HCT116 (cell line): ENCODE results near the gene ANKRD2.

Experiments
- CEBPB ChIP-seq: IDR thresholded peaks from 2 replicates; pipeline ENCODE4 v1.6.1; 2012; ENCODE audit warnings: low read depth
- EZH2 ChIP-seq: fragments of 200-600 bp; sonication (generic); IDR thresholded peaks from 2 replicates; pipeline ENCODE4 v1.6.1; 2017; ENCODE audit warnings: antibody characterized with exemption, mixed run types
- EZH2phosphoT487 ChIP-seq: fragments of 200-600 bp; IDR thresholded peaks from 2 replicates; pipeline ENCODE4 v1.6.1; 2018; ENCODE audit warnings: antibody characterized with exemption, borderline replicate concordance
- POLR2A ChIP-seq: IDR thresholded peaks from 2 replicates; pipeline ENCODE4 v1.7.0; 2011; ENCODE audit warnings: borderline replicate concordance; ENCODE audit not compliant: insufficient read depth, insufficient read length; ENCODE audit errors: extremely low read depth
- POLR2AphosphoS5 ChIP-seq: IDR thresholded peaks from 2 replicates; pipeline ENCODE4 v1.6.1; 2011; ENCODE audit warnings: mild to moderate bottlenecking, low read depth, low read length, moderate library complexity
- RAD21 ChIP-seq: IDR thresholded peaks from 2 replicates; pipeline ENCODE4 v1.6.1; 2012; ENCODE audit warnings: low read depth, mild to moderate bottlenecking
- SIN3A ChIP-seq: IDR thresholded peaks from 2 replicates; pipeline ENCODE4 v1.6.1; 2012; ENCODE audit warnings: low read depth
- SP1 ChIP-seq: IDR thresholded peaks from 2 replicates; pipeline ENCODE4 v1.6.1; 2012; ENCODE audit warnings: low read depth
- YY1 ChIP-seq: IDR thresholded peaks from 2 replicates; pipeline ENCODE4 v1.6.1; 2011; ENCODE audit warnings: low read length, low read depth, moderate library complexity, mild to moderate bottlenecking; ENCODE audit not compliant: insufficient replicate concordance; ENCODE audit errors: extremely low read depth
- ZFX ChIP-seq: fragments of 450-650 bp; IDR thresholded peaks from 2 replicates; pipeline ENCODE4 v1.6.1; 2017
- TF ChIP-seq, protein P1 (sequence below), 3 experiments: fragments of 200-600 bp in 1 of 3; sonication (generic) in 1 of 3; IDR thresholded peaks in 2 of 3; conservative IDR thresholded peaks in 1 of 3; 2 replicates each; pipeline ENCODE4 v1.5.1; 2012 to 2017; ENCODE audit warnings: low read depth in 2 of 3, low read length in 2 of 3, antibody characterized with exemption in 1 of 3, borderline replicate concordance in 1 of 3, control low read depth in 1 of 3, mild to moderate bottlenecking in 1 of 3, mixed read lengths in 1 of 3, mixed run types in 1 of 3, moderate library complexity in 1 of 3; ENCODE audit not compliant: insufficient read depth in 1 of 3
- TF ChIP-seq, protein P2 (sequence below): IDR thresholded peaks from 2 replicates; pipeline ENCODE4 v1.6.1; 2012; ENCODE audit warnings: low read depth

DNA sequence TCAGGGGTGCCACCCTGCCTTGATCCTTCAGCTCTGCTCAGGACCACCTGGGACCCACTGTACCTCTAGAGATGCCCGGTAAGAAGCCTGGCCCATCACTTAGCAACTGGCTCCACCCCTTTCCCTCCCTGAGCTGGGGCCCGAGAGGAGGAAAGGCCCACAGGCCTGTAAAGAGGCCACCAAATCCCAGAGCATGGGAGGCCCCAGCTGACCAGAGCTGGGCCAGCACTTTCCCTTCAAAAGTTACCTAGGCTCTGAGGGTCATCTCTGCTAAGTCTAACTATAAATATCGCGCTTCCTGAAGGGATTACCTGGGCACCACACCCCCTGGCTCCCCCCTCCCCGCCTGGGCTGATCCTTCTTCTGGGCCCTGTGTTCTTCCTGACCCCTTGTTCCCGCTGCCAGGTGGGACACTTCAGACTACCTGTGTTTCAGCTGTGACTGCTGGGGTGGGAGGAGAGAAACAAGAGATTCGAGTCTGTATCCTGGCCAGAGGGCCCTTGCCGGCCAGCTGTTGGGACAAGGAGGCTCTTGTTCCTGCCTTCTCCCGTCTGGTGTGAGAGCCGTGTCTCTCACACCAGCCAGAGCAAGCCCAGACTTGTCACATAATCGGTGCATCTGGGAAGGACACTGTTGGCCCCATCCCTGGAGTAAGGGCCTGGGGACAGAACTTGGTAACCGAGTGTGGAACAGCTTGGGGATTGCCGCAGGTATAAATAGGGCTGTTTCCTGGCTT, 22.8 kb upstream of the ANKRD2 start:
- TF ChIP-seq YY1, result no peak
- TF ChIP-seq, protein P1, sequence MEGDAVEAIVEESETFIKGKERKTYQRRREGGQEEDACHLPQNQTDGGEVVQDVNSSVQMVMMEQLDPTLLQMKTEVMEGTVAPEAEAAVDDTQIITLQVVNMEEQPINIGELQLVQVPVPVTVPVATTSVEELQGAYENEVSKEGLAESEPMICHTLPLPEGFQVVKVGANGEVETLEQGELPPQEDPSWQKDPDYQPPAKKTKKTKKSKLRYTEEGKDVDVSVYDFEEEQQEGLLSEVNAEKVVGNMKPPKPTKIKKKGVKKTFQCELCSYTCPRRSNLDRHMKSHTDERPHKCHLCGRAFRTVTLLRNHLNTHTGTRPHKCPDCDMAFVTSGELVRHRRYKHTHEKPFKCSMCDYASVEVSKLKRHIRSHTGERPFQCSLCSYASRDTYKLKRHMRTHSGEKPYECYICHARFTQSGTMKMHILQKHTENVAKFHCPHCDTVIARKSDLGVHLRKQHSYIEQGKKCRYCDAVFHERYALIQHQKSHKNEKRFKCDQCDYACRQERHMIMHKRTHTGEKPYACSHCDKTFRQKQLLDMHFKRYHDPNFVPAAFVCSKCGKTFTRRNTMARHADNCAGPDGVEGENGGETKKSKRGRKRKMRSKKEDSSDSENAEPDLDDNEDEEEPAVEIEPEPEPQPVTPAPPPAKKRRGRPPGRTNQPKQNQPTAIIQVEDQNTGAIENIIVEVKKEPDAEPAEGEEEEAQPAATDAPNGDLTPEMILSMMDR (IDR thresholded peaks at IDR 0.05 in 2 of 3, conservative IDR thresholded peaks at IDR 0.05 in 1 of 3; ENCODE audit: borderline replicate concordance in 1 of 3, insufficient read depth in 1 of 3, low read depth in 2 of 3, low read length in 2 of 3), result no peak
- TF ChIP-seq POLR2AphosphoS5, result no peak
- TF ChIP-seq RAD21, result no peak
- no peak for TF ChIP-seq EZH2
- TF ChIP-seq SP1, result no peak
- TF ChIP-seq EZH2phosphoT487, result no peak
- no peak for TF ChIP-seq SIN3A
- TF ChIP-seq, protein P2, sequence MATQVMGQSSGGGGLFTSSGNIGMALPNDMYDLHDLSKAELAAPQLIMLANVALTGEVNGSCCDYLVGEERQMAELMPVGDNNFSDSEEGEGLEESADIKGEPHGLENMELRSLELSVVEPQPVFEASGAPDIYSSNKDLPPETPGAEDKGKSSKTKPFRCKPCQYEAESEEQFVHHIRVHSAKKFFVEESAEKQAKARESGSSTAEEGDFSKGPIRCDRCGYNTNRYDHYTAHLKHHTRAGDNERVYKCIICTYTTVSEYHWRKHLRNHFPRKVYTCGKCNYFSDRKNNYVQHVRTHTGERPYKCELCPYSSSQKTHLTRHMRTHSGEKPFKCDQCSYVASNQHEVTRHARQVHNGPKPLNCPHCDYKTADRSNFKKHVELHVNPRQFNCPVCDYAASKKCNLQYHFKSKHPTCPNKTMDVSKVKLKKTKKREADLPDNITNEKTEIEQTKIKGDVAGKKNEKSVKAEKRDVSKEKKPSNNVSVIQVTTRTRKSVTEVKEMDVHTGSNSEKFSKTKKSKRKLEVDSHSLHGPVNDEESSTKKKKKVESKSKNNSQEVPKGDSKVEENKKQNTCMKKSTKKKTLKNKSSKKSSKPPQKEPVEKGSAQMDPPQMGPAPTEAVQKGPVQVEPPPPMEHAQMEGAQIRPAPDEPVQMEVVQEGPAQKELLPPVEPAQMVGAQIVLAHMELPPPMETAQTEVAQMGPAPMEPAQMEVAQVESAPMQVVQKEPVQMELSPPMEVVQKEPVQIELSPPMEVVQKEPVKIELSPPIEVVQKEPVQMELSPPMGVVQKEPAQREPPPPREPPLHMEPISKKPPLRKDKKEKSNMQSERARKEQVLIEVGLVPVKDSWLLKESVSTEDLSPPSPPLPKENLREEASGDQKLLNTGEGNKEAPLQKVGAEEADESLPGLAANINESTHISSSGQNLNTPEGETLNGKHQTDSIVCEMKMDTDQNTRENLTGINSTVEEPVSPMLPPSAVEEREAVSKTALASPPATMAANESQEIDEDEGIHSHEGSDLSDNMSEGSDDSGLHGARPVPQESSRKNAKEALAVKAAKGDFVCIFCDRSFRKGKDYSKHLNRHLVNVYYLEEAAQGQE, result no peak
- TF ChIP-seq CEBPB, result no peak
- no peak for TF ChIP-seq POLR2A
- TF ChIP-seq ZFX, result no peak
